ENCODE data around the gene GOLT1A.

GOLT1A gene

GRCh38 chr1:204251286-204251685 is 37.5 kb upstream of the GOLT1A start:
- no peak for DNase-seq
- no peak overlapping the region for H3K4me3 Mint-ChIP-seq
- no peaks in the 10 kb centered on the region for H3K9me3 Mint-ChIP-seq
- no peak overlapping the region for H3K27ac Mint-ChIP-seq
- H3K4me1 Mint-ChIP-seq: peaks cover 29% of the 10 kb centered on the region
- H3K36me3 Mint-ChIP-seq (ENCODE audit: low read depth): no peaks in the 10 kb centered on the region
- TF ChIP-seq CTCF (IDR thresholded peaks at IDR 0.05): no peak
- peaks cover 19% of the 10 kb centered on the region for H3K27me3 Mint-ChIP-seq (ENCODE audit: low read depth, poor library complexity)

GRCh38 chr1:204250428-204251030 is 36.7 kb upstream of the GOLT1A start:
- H3K27ac Mint-ChIP-seq: no peak overlapping the region
- no peak overlapping the region for H3K4me3 Mint-ChIP-seq
- H3K27me3 Mint-ChIP-seq (ENCODE audit: low read depth, poor library complexity): peaks cover 21% of the 10 kb centered on the region
- H3K9me3 Mint-ChIP-seq: no peaks in the 10 kb centered on the region
- no peak for DNase-seq
- H3K36me3 Mint-ChIP-seq (ENCODE audit: low read depth): no peaks in the 10 kb centered on the region
- peaks cover 21% of the 10 kb centered on the region for H3K4me1 Mint-ChIP-seq
- TF ChIP-seq CTCF (IDR thresholded peaks at IDR 0.05): no peak

GRCh38 chr1:204249736-204250427 is 36.1 kb upstream of the GOLT1A start:
- no peak for DNase-seq
- H3K4me1 Mint-ChIP-seq: peaks cover 15% of the 10 kb centered on the region
- H3K36me3 Mint-ChIP-seq (ENCODE audit: low read depth): no peaks in the 10 kb centered on the region
- no peak overlapping the region for H3K4me3 Mint-ChIP-seq
- no peaks in the 10 kb centered on the region for H3K9me3 Mint-ChIP-seq
- no peak for TF ChIP-seq CTCF (IDR thresholded peaks at IDR 0.05)
- peaks cover 24% of the 10 kb centered on the region for H3K27me3 Mint-ChIP-seq (ENCODE audit: low read depth, poor library complexity)
- no peak overlapping the region for H3K27ac Mint-ChIP-seq

GRCh38 chr1:204248954-204249353 is 35.2 kb upstream of the GOLT1A start:
- Mint-ChIP-seq H3K4me3 (no peak overlapping the region), H3K4me1 (peaks cover 10% of the 10 kb centered on the region), H3K27ac (no peak overlapping the region), H3K36me3 (ENCODE audit: low read depth) (no peaks in the 10 kb centered on the region), H3K27me3 (ENCODE audit: low read depth, poor library complexity) (peaks cover 24% of the 10 kb centered on the region), H3K9me3 (no peaks in the 10 kb centered on the region)
- TF ChIP-seq CTCF (IDR thresholded peaks at IDR 0.05): no peak
- no peak for DNase-seq

- H3K4me3 Mint-ChIP-seq: no peak overlapping the region
- no peak for DNase-seq
- TF ChIP-seq CTCF (IDR thresholded peaks at IDR 0.05): no peak
- no peaks in the 10 kb centered on the region for H3K36me3 Mint-ChIP-seq (ENCODE audit: low read depth)
- no peaks in the 10 kb centered on the region for H3K9me3 Mint-ChIP-seq
- peaks cover 4% of the 10 kb centered on the region for H3K4me1 Mint-ChIP-seq
- H3K27me3 Mint-ChIP-seq (ENCODE audit: low read depth, poor library complexity): peaks cover 25% of the 10 kb centered on the region
- H3K27ac Mint-ChIP-seq: no peak overlapping the region
Measured at GRCh38 chr1:204246876-204247275, 33.1 kb upstream of the GOLT1A start.

GRCh38 chr1:204242920-204243319 is 29.1 kb upstream of the GOLT1A start:
- no peak overlapping the region for H3K27ac Mint-ChIP-seq

More at GRCh38 chr1:204242920-204243319, 29.1 kb upstream of the GOLT1A start:
- no peaks in the 10 kb centered on the region for H3K9me3 Mint-ChIP-seq
- H3K27me3 Mint-ChIP-seq (ENCODE audit: low read depth, poor library complexity): peaks cover 32% of the 10 kb centered on the region
- TF ChIP-seq CTCF (IDR thresholded peaks at IDR 0.05): no peak
- no peaks in the 10 kb centered on the region for H3K36me3 Mint-ChIP-seq (ENCODE audit: low read depth)
- DNase-seq: no peak
- no peaks in the 10 kb centered on the region for H3K4me1 Mint-ChIP-seq
- H3K4me3 Mint-ChIP-seq: no peak overlapping the region
